Activated naive CD4-positive, alpha-beta T cell treated with anti-CD3 and anti-CD28 coated beads, Interleukin-2, amount 10 ng/mL, durations not matched to agents 7 days and 5 days (primary cell): ENCODE measurements around the gene ATP2B3.

Experiments used
- CTCF ChIA-PET: fragments of 350-600 bp; sonication (Branson Sonifier 250); formaldehyde crosslinking; loops from one replicate; lab custom pipeline; 2021; ENCODE audit warnings: antibody characterized with exemption; lab: Charles Lee
- DNase-seq: peaks from one replicate; pipeline ENCODE4 v3.0.0-alpha.2; 2020
- H3K27ac Mint-ChIP-seq: one replicate; pipeline ENCODE4 v1.8.0; 2021; ENCODE audit warnings: mild to moderate bottlenecking, moderate library complexity, mixed read lengths
- H3K27me3 Mint-ChIP-seq: one replicate; pipeline ENCODE4 v1.8.0; 2021; ENCODE audit warnings: mild to moderate bottlenecking, mixed read lengths
- H3K36me3 Mint-ChIP-seq: one replicate; pipeline ENCODE4 v1.8.0; 2021; ENCODE audit warnings: mixed read lengths
- H3K4me1 Mint-ChIP-seq: one replicate; pipeline ENCODE4 v1.8.0; 2021; ENCODE audit warnings: mixed read lengths
- H3K4me3 Mint-ChIP-seq: one replicate; pipeline ENCODE4 v1.8.0; 2021; ENCODE audit warnings: mild to moderate bottlenecking, moderate library complexity, mixed read lengths
- H3K9me3 Mint-ChIP-seq: one replicate; pipeline ENCODE4 v1.8.0; 2021; ENCODE audit warnings: mixed read lengths

The ATP2B3 gene

GRCh38 chrX:153544727-153545126 is 27.3 kb downstream of the ATP2B3 start:
- Mint-ChIP-seq H3K27me3 (peaks cover 19% of the 10 kb centered on the region), H3K9me3 (no peaks in the 10 kb centered on the region), H3K4me1 (no peaks in the 10 kb centered on the region), H3K36me3 (no peaks in the 10 kb centered on the region), H3K4me3 (no peak overlapping the region), H3K27ac (no peak overlapping the region)
- CTCF ChIA-PET = interaction anchor here (1.0 kb wide), 1 partner anchor 116 kb away, joined by 4 read pairs; no protein-coding TSS in a partner anchor
- DNase-seq = no peak

DNA sequence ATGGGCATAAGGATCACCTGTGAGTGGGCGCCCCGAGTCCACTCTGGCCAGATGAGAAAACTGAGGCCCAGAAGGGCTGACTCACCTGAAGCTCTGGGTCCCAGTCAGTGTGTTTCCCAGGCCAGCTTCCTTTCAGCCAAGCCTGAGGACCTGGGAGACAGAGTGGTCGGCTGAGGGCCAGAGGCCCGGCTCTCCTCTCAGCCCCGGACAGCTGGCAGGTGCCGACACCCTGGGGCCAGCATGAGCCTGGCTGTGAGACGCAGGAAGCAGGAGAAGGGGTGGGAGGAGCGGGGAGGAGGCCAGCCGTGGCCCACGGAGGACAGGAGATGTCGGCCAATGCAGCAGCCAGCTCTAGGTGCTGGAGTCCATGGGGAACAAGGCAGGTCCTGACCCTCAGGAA is 28.9 kb downstream of the ATP2B3 start:
- Mint-ChIP-seq H3K27me3 (peaks cover 13% of the 10 kb centered on the region), H3K36me3 (no peaks in the 10 kb centered on the region), H3K4me1 (no peaks in the 10 kb centered on the region), H3K27ac (no peak overlapping the region), H3K9me3 (no peaks in the 10 kb centered on the region), H3K4me3 (no peak overlapping the region)
- CTCF ChIA-PET = interaction anchor here (1.2 to 1.4 kb wide), 2 partner anchors 8 to 122 kb away, joined by 3 to 4 read pairs; no protein-coding TSS in a partner anchor
- no peak for DNase-seq

DNA sequence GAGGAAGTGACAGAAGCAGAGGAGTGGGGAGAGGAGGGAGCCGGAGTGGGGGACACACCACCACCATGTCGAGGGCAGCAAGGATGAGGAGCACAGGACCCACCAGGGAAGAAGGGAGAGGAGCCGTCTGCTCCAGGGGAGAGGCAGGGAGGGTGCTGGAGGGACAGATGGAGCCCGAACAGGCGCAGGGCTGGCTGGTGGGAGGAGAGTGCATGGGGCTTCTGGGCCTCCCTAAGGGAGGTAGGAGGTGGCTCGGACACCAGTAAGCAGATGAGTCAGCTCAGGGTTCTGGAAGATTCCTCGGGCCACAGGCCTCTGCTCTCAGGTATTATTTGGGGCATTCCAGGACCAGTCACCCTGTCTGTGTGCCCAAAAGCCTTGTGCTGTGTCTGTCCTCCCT is 29.8 kb downstream of the ATP2B3 start:
- Mint-ChIP-seq H3K9me3 (no peaks in the 10 kb centered on the region), H3K4me3 (no peak overlapping the region), H3K4me1 (no peaks in the 10 kb centered on the region), H3K36me3 (no peaks in the 10 kb centered on the region), H3K27ac (no peak overlapping the region), H3K27me3 (peaks cover 18% of the 10 kb centered on the region)
- DNase-seq = no peak
- CTCF ChIA-PET = interaction anchor here (1.4 kb wide), 1 partner anchor 121 kb away, joined by 3 read pairs; no protein-coding TSS in a partner anchor

GRCh38 chrX:153549231-153549630 is 31.8 kb downstream of the ATP2B3 start:
- no peak overlapping the region for H3K27ac Mint-ChIP-seq
- CTCF ChIA-PET = no interaction called here
- no peak for DNase-seq
- no peak overlapping the region for H3K4me3 Mint-ChIP-seq
- H3K9me3 Mint-ChIP-seq = no peaks in the 10 kb centered on the region
- no peaks in the 10 kb centered on the region for H3K36me3 Mint-ChIP-seq
- no peaks in the 10 kb centered on the region for H3K4me1 Mint-ChIP-seq
- peaks cover 22% of the 10 kb centered on the region for H3K27me3 Mint-ChIP-seq

- no peak overlapping the region for H3K27ac Mint-ChIP-seq
- no peak for DNase-seq
- H3K27me3 Mint-ChIP-seq = peaks cover 22% of the 10 kb centered on the region
- H3K9me3 Mint-ChIP-seq = no peaks in the 10 kb centered on the region
- no peaks in the 10 kb centered on the region for H3K4me1 Mint-ChIP-seq
- no peak overlapping the region for H3K4me3 Mint-ChIP-seq
- no peaks in the 10 kb centered on the region for H3K36me3 Mint-ChIP-seq
- CTCF ChIA-PET = interaction anchor here (1.1 kb wide), 1 partner anchor 119 kb away, joined by 3 read pairs; no protein-coding TSS in a partner anchor
Observed at GRCh38 chrX:153549807-153550206, 32.4 kb downstream of the ATP2B3 start.

DNA sequence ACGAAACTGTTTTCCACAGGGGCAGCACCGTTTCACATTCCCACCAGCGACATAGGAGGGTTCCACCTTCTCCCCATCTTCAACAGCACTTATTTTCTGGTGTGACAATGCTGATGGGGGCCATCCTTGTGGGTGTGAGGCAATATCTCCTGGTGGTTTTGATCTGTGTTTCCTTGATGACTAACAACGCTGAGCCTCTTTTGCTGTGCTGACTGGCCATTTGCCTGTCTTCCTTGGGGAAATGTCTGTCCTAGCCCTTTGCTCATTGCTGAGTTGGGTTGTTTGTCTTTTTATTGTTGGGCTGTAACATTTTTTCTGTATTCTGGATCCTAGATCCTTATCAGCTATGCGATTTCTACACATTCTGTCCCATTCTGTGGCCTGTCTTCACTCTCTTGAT is 33.7 kb downstream of the ATP2B3 start:
- CTCF ChIA-PET = interaction anchor here (1.5 kb wide), 1 partner anchor 101 kb away, joined by 3 read pairs; no protein-coding TSS in a partner anchor
- H3K4me1 Mint-ChIP-seq = no peaks in the 10 kb centered on the region
- H3K27me3 Mint-ChIP-seq = peaks cover 24% of the 10 kb centered on the region
- no peak overlapping the region for H3K4me3 Mint-ChIP-seq
- no peak overlapping the region for H3K27ac Mint-ChIP-seq
- no peak for DNase-seq
- H3K9me3 Mint-ChIP-seq = no peaks in the 10 kb centered on the region
- H3K36me3 Mint-ChIP-seq = no peaks in the 10 kb centered on the region

GRCh38 chrX:153554519-153555167 is 37.2 kb downstream of the ATP2B3 start:
- Mint-ChIP-seq H3K27me3 (peaks cover 23% of the 10 kb centered on the region), H3K36me3 (no peaks in the 10 kb centered on the region), H3K9me3 (no peaks in the 10 kb centered on the region), H3K4me3 (no peak overlapping the region), H3K27ac (no peak overlapping the region), H3K4me1 (no peaks in the 10 kb centered on the region)
- peak; percentile 73 for DNase-seq
- CTCF ChIA-PET = interaction anchor here (0.7 to 6.0 kb wide), 12 partner anchors 9 to 613 kb away, joined by 3 to 27 read pairs (median 4); no protein-coding TSS in a partner anchor

DNA sequence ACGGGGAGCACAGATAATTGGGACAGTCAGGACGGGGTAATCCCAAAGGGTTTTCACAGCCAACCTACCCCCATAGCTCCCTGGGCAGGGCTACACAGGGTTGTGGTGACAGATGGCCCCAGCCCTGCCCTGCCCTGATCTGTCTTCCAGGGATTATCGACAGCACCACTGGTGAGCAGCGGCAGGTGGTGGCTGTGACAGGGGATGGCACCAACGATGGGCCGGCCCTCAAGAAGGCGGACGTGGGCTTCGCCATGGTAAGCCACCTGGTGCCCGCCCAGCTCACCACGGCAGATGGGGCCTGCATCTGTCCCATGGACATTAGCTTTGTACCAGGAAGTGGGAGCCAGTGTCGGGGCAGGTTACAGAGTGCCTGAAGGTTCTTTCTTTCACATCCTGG is 39.3 kb downstream of the ATP2B3 start:
- H3K36me3 Mint-ChIP-seq = no peaks in the 10 kb centered on the region
- CTCF ChIA-PET = interaction anchor here (6.0 kb wide), 1 partner anchor 111 kb away, joined by 27 read pairs; no protein-coding TSS in a partner anchor
- no peak overlapping the region for H3K4me3 Mint-ChIP-seq
- H3K27ac Mint-ChIP-seq = no peak overlapping the region
- no peak for DNase-seq
- H3K9me3 Mint-ChIP-seq = no peaks in the 10 kb centered on the region
- H3K4me1 Mint-ChIP-seq = no peaks in the 10 kb centered on the region
- peaks cover 30% of the 10 kb centered on the region for H3K27me3 Mint-ChIP-seq

DNA sequence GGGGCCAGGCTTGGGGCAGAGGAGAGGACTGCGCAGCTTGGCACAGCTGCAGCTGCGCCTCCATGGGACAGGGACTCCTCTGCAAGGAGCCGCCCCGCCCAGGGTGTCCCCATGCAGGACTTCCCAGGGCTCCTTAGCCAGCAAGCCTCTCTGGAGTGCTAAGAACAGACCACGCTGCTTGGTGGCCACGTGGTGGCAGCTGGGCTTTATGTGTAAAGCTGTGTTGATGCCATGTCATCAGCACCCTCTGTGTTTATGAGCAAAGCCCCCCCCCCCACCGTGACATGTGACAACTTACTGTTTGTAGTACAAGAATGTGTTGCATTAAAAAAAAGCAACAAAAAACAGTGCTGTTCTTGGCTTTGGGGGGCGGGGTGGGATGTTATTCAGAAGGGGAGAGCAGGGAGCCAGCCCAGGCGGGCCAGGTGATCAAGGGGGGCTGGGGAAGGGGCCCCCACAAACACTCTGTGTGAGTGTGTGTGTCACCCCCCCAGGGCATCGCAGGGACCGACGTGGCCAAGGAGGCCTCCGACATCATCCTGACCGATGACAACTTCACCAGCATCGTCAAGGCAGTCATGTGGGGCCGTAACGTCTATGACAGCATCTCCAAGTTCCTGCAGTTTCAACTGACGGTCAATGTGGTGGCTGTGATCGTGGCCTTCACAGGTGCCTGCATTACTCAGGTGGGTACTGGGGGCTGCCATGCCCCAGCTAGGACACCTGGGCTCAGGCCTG is 40.3 kb downstream of the ATP2B3 start:
- CTCF ChIA-PET = interaction anchor here (6.0 kb wide), 1 partner anchor 110 kb away, joined by 27 read pairs; no protein-coding TSS in a partner anchor
- no peak overlapping the region for H3K27ac Mint-ChIP-seq
- peaks cover 23% of the 10 kb centered on the region for H3K27me3 Mint-ChIP-seq

GRCh38 chrX:153560000-153560399 is 42.6 kb downstream of the ATP2B3 start:
- Mint-ChIP-seq H3K4me3 (no peak overlapping the region), H3K9me3 (no peaks in the 10 kb centered on the region), H3K36me3 (no peaks in the 10 kb centered on the region), H3K4me1 (no peaks in the 10 kb centered on the region), H3K27ac (no peak overlapping the region), H3K27me3 (peaks cover 27% of the 10 kb centered on the region)
- no peak for DNase-seq
- CTCF ChIA-PET = interaction anchor here (0.6 to 1.6 kb wide), 3 partner anchors 38 to 108 kb away, joined by 4 to 5 read pairs (median 4); no protein-coding TSS in a partner anchor

More for the DNA sequence above, 40.3 kb downstream of the ATP2B3 start:
- H3K9me3 Mint-ChIP-seq = no peaks in the 10 kb centered on the region
- no peaks in the 10 kb centered on the region for H3K36me3 Mint-ChIP-seq
- H3K4me3 Mint-ChIP-seq = no peak overlapping the region
- H3K4me1 Mint-ChIP-seq = no peaks in the 10 kb centered on the region
- no peak for DNase-seq

DNA sequence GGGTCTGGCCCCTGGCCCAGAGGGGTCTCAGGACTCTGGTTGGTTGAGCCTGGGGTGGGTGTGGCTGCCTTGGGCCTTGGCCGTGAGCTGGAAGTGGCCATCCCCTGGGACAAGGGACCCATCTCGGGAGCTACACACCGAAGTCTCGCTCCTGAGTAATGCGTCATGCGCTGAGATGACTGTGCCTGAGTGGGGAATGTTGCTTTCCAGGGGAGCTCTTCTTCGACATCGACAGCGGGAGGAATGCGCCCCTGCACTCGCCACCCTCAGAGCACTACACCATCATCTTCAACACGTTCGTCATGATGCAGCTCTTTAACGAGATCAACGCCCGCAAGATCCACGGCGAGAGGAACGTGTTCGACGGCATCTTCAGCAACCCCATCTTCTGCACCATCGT is 43.0 kb downstream of the ATP2B3 start:
- H3K36me3 Mint-ChIP-seq = no peaks in the 10 kb centered on the region
- no peaks in the 10 kb centered on the region for H3K4me1 Mint-ChIP-seq
- no peaks in the 10 kb centered on the region for H3K9me3 Mint-ChIP-seq
- no peak for DNase-seq
- no peak overlapping the region for H3K4me3 Mint-ChIP-seq
- CTCF ChIA-PET = interaction anchor here (0.8 to 1.6 kb wide), 2 partner anchors 104 to 107 kb away, joined by 4 to 5 read pairs; no protein-coding TSS in a partner anchor
- peaks cover 25% of the 10 kb centered on the region for H3K27me3 Mint-ChIP-seq
- no peak overlapping the region for H3K27ac Mint-ChIP-seq

DNA sequence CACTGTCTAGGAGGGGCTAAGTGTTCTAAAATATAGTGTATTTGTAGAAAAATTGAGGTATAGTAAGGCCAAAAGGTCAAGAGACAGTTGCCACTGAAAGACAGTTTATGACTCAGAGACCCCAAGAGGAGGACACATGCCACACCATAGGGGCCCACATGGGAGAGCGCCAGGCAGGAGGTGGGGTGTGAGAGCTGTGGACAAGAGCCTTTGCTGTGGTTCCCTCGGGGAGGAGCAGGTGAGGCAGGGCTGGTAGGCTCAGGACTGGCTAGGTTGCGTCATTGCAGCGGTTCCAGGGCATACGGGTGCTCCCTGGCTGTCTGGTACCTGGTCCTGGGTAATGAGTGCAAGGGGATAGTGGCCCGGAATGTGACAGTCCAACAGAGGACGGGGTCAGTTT is 43.9 kb downstream of the ATP2B3 start:
- CTCF ChIA-PET = no interaction called here
- Mint-ChIP-seq H3K36me3 (no peaks in the 10 kb centered on the region), H3K4me1 (no peaks in the 10 kb centered on the region), H3K4me3 (no peak overlapping the region), H3K27me3 (peaks cover 18% of the 10 kb centered on the region), H3K27ac (no peak overlapping the region), H3K9me3 (no peaks in the 10 kb centered on the region)
- DNase-seq = no peak

GRCh38 chrX:153562546-153562945 is 45.1 kb downstream of the ATP2B3 start:
- DNase-seq = no peak
- no peak overlapping the region for H3K4me3 Mint-ChIP-seq

DNA sequence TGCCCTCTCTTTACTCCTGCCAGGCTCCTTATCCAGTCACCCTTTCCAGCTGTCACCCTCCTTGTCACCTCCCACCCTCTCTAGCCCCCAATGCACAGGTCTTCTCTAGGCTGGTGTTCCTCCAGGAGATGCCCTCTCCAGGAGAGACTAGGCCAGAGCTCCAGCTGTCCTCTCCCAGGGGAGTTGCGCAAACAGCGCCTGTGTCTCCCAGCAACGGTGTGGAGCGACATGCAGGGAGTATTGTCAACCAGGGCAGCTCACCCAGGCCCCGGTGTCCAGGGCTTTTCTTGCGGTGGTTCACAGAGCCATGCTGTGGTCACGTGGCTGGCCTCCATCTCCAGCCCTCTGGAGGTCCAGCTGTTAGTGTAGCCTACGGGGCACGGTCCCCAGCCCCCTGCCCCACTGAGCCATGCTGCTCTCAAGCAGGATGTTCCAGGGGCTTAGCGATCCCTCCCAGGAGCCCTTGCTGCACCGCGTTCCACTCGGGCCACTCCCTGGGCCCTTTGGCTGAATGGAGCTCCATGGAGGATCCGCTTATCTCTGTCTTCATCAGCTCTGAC is 46.7 kb downstream of the ATP2B3 start:
- peaks cover 23% of the 10 kb centered on the region for H3K27me3 Mint-ChIP-seq
- CTCF ChIA-PET = interaction anchor here (1.5 to 2.0 kb wide), 2 partner anchors 9 to 25 kb away, joined by 3 to 6 read pairs; no protein-coding TSS in a partner anchor
- DNase-seq = no peak

More at GRCh38 chrX:153562546-153562945, 45.1 kb downstream of the ATP2B3 start:
- H3K27ac Mint-ChIP-seq = no peak overlapping the region
- H3K9me3 Mint-ChIP-seq = no peaks in the 10 kb centered on the region
- peaks cover 18% of the 10 kb centered on the region for H3K27me3 Mint-ChIP-seq
- CTCF ChIA-PET = interaction anchor here (0.9 kb wide), 1 partner anchor 106 kb away, joined by 3 read pairs; no protein-coding TSS in a partner anchor
- no peaks in the 10 kb centered on the region for H3K36me3 Mint-ChIP-seq
- H3K4me1 Mint-ChIP-seq = no peaks in the 10 kb centered on the region

More for the DNA sequence above, 46.7 kb downstream of the ATP2B3 start:
- H3K9me3 Mint-ChIP-seq = no peaks in the 10 kb centered on the region
- no peak overlapping the region for H3K4me3 Mint-ChIP-seq
- no peaks in the 10 kb centered on the region for H3K4me1 Mint-ChIP-seq
- no peak overlapping the region for H3K27ac Mint-ChIP-seq
- no peaks in the 10 kb centered on the region for H3K36me3 Mint-ChIP-seq
